Transverse colon (tissue), 4 donors: ENCODE data around the gene PKDCC. TPM values are rescaled to one million over a fixed set of nuclear protein-coding genes. Genes with fewer than 3 reads are reported as not detected.

Experiments used
- DNase-seq: peaks from one replicate; pipeline ENCODE4 v3.0.0-alpha.2; 2019
- H3K27ac ChIP-seq, 4 donors: fragments of 200-600 bp; sonication (generic); 2 replicates each; pipeline ENCODE4 v1.5.1; 2016 to 2018; ENCODE audit warnings: inconsistent platforms in 4 of 4
- H3K27me3 ChIP-seq: fragments of 200-600 bp; sonication (generic); 2 replicates; pipeline ENCODE4 v1.5.1; 2017; ENCODE audit warnings: inconsistent platforms
- H3K36me3 ChIP-seq, 4 donors: fragments of 200-600 bp; sonication (generic); 2 replicates each; pipeline ENCODE4 v1.5.1; 2017 to 2019; ENCODE audit warnings: inconsistent platforms in 4 of 4
- H3K4me1 ChIP-seq, 4 donors: fragments of 200-600 bp; sonication (generic); 2 replicates each; pipeline ENCODE4 v1.5.1; 2017 to 2020; ENCODE audit warnings: inconsistent platforms in 4 of 4
- H3K4me3 ChIP-seq, 4 donors: fragments of 200-600 bp; sonication (generic); 1 replicate in 1 of 4; 2 replicates in 3 of 4; pipeline versions ENCODE4 v1.5.1 to v1.6.1; 2017 to 2019; ENCODE audit warnings: inconsistent platforms in 4 of 4
- H3K9me3 ChIP-seq, 2 donors: fragments of 200-600 bp; sonication (generic); 2 replicates each; pipeline ENCODE4 v1.5.1; 2017 to 2019; ENCODE audit warnings: inconsistent platforms in 2 of 2
- CTCF ChIP-seq, 5 experiments: fragments of 200-600 bp in 3 of 5; fragments of 450-650 bp in 2 of 5; sonication (generic) in 3 of 5; IDR thresholded peaks; 1 replicate in 2 of 5; 2 replicates in 3 of 5; pipeline ENCODE4 v1.5.1; 2016 to 2017; ENCODE audit warnings: antibody characterized with exemption in 5 of 5, inconsistent platforms in 3 of 5, mild to moderate bottlenecking in 2 of 5, moderate library complexity in 1 of 5
- EP300 ChIP-seq: sonication (generic); formaldehyde crosslinking; IDR thresholded peaks from one replicate; pipeline ENCODE4 v1.6.1; 2017; ENCODE audit warnings: antibody characterized with exemption, low read depth
- POLR2A ChIP-seq: fragments of 450-650 bp; IDR thresholded peaks from one replicate; pipeline ENCODE4 v1.6.1; 2016; ENCODE audit warnings: antibody characterized with exemption, mild to moderate bottlenecking, moderate library complexity
- POLR2AphosphoS5 ChIP-seq, 3 donors: sonication (generic); formaldehyde crosslinking; IDR thresholded peaks; one replicate each; pipeline ENCODE4 v1.6.1; 2016; ENCODE audit warnings: antibody characterized with exemption in 3 of 3
- WGBS, 2 donors: methylation state at CpG; one replicate each; pipeline ENCODE4 v1.1.5; 2018; ENCODE audit warnings: low coverage in 1 of 2; 5-methylcytosine and 5-hydroxymethylcytosine counted together
- in situ Hi-C, 4 donors: fragments of 200-750 bp; cut with MboI; loops; one replicate each; pipeline versions ENCODE4 v1.15.0 to v1.15.1; 2017; ENCODE audit warnings: low sequenced_read_pairs in 3 of 4, low pct_ligation_motif_present in 1 of 4, low pct_unique_long_range_greater_than_20kb in 1 of 4
- intact Hi-C: fragments of 100-400 bp; cut with DNase I; formaldehyde crosslinking; loops from one replicate; pipeline ENCODE4 v1.15.1; 2023; ENCODE audit warnings: low total_unique reads
- total RNA-seq, 4 donors: library from RNA; depleted of rRNA; stranded (reverse); fragments of >200 nt; gene quantifications; one replicate each; pipeline ENCODE4 v1.1.0, GENCODE V29; 2016

Gene PKDCC
- total RNA-seq, 4 donors from 2014 or later, result 60.6 to 108 (median 74.6) TPM

- intact Hi-C loops, result loop anchor here (5.0 kb wide), 1 partner anchor 46 kb away; no protein-coding TSS in a partner anchor
- H3K9me3 ChIP-seq, result no peaks in the 10 kb centered on the region
- no peak for TF ChIP-seq POLR2AphosphoS5 (IDR thresholded peaks at IDR 0.05)
- no peak for TF ChIP-seq CTCF (IDR thresholded peaks at IDR 0.05)
- TF ChIP-seq EP300, result no peak
- no peak for TF ChIP-seq POLR2A
- DNase-seq, result no peak
- no peak overlapping the region for H3K4me3 ChIP-seq
- H3K4me1 ChIP-seq, result no peaks in the 10 kb centered on the region
- no peaks in the 10 kb centered on the region for H3K36me3 ChIP-seq
- in situ Hi-C loops, result no loop called here
- H3K27ac ChIP-seq, result no peak overlapping the region
- no peaks in the 10 kb centered on the region for H3K27me3 ChIP-seq
- 76 to 85% methylated on average over 3 to 8 of the region's 8 CpGs for WGBS, 2 donors
These were observed 19.2 kb upstream of the PKDCC start for GRCh38 chr2:42028571-42029148.

- intact Hi-C loops (loop anchor here (5.0 kb wide), 1 partner anchor 47 kb away; no protein-coding TSS in a partner anchor), in situ Hi-C loops (no loop called here)
- H3K4me1 ChIP-seq, result no peaks in the 10 kb centered on the region
- no peak overlapping the region for H3K27ac ChIP-seq
- no peaks in the 10 kb centered on the region for H3K36me3 ChIP-seq
- no peak overlapping the region for H3K4me3 ChIP-seq
- WGBS, 2 donors, result 86 to 88% methylated on average over 3 to 4 of the region's 4 CpGs
- TF ChIP-seq EP300 (no peak), POLR2AphosphoS5 (IDR thresholded peaks at IDR 0.05) (no peak), POLR2A (no peak), CTCF (IDR thresholded peaks at IDR 0.05) (no peak)
- DNase-seq, result no peak
- no peaks in the 10 kb centered on the region for H3K9me3 ChIP-seq
- H3K27me3 ChIP-seq, result no peaks in the 10 kb centered on the region
These were observed 18.6 kb upstream of the PKDCC start for GRCh38 chr2:42029171-42029570.

GRCh38 chr2:42029639-42030199 is 18.1 kb upstream of the PKDCC start:
- no peaks in the 10 kb centered on the region for H3K4me1 ChIP-seq
- H3K36me3 ChIP-seq, result no peaks in the 10 kb centered on the region
- TF ChIP-seq CTCF (IDR thresholded peaks at IDR 0.05), result no peak
- TF ChIP-seq POLR2A, result no peak
- no peak for TF ChIP-seq POLR2AphosphoS5 (IDR thresholded peaks at IDR 0.05)
- no peak for TF ChIP-seq EP300
- in situ Hi-C loops (no loop called here), intact Hi-C loops (loop anchor here (5.0 kb wide), 1 partner anchor 47 kb away; no protein-coding TSS in a partner anchor)
- H3K27me3 ChIP-seq, result no peaks in the 10 kb centered on the region
- no peaks in the 10 kb centered on the region for H3K9me3 ChIP-seq
- 80 to 88% methylated on average over 1 to 4 of the region's 4 CpGs for WGBS, 2 donors
- H3K27ac ChIP-seq, result no peak overlapping the region
- DNase-seq, result no peak
- H3K4me3 ChIP-seq, result no peak overlapping the region

DNA sequence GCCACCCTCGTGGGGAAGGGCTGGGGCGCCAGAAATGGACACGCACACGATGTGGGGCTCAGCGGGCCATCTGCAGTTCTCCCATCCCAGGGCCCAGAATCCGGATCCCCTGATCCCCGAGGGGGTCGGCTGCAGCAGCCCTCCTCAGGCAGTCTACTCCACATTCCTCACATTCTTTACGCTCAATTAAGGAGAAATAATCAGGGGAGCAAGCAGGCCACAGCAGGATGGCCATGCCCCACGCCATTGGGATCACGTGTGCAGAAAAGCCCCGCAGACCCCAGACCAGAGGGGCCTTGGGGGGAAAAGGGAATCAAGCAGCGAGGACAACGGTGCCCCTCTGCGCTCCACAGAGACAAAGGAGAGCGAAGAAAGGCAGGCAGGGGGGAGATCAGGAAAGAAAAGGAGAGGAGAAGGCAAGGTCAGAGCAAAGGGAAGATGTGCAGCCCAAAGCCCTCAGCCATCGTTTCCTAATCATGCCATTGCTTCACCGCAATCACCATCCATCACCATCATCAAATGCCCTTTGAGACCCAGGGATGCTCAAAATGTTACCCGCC is 17.5 kb upstream of the PKDCC start:
- in situ Hi-C loops (no loop called here), intact Hi-C loops (no loop called here)
- Histone ChIP-seq H3K27ac (no peak overlapping the region), H3K4me1 (no peaks in the 10 kb centered on the region), H3K36me3 (no peaks in the 10 kb centered on the region), H3K4me3 (no peak overlapping the region), H3K27me3 (no peaks in the 10 kb centered on the region), H3K9me3 (no peaks in the 10 kb centered on the region)
- no peak for DNase-seq
- WGBS, 2 donors, result 84 to 90% methylated on average over 6 to 19 of the region's 19 CpGs
- TF ChIP-seq CTCF (IDR thresholded peaks at IDR 0.05), result no peak
- TF ChIP-seq EP300, result no peak
- TF ChIP-seq POLR2A, result no peak
- no peak for TF ChIP-seq POLR2AphosphoS5 (IDR thresholded peaks at IDR 0.05)
